ENCODE results near the gene CNGA1.
"Not testable (repeated sequence)": the region's sequence is repeated elsewhere in the genome, so short reads cannot be mapped to it uniquely, and the experiment has no call there.

CNGA1 gene

DNA sequence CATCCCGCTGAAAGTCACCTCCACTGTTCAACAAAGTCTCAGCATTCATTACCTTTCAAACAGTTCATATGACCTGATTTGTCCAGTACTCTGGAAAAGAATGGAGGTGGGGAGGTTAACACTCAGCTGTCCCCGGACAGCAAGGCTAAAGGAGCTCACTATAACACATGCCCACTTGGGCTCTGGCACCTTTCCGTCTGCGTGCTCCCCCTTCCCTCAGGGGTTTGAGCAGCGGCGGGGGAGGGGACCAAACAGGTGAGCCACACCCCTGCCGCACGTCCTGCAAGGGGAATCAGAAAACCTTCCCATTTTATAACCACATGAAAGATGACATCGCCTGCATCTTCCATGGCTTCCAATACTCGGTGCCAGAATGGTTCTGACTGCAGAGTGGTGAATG, 62.2 kb downstream of the CNGA1 start:
- no peak for FAIRE-seq

DNA sequence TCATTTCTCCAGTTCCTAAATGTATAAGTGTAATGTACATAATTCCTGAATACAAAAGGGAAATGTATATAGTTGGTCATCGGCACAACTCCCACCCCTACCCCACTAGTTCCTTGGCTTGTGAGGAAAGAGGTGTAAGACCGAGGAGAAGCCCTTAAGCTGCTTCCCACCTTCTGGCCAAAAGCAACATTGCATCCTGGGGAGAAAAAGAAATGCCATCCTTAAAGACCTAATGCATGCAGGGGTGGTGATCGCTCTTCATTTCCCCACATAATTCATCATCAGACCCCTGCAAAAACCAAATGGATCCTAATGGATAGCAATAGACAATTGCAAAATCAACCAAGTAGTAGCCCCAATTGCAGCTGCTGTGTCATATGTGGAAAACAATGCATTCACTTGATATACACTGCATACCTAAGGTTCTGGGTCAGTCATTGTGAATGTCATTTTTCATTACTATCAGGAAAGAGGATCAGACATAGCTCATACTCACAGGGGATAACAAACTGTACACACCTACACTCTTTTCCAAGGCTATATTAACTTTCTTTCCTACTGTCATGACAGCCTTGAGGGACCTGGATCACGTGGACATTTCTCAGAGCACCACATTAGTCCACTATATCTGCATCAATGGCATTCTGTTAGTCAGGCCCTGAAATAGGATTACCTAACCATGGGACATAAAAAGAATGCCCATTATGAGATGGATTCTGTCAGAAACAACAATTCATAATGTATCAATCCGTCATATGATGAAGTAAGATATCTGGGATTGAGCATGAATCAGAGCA, 70.4 kb downstream of the CNGA1 start:
- no peak for FAIRE-seq

DNA sequence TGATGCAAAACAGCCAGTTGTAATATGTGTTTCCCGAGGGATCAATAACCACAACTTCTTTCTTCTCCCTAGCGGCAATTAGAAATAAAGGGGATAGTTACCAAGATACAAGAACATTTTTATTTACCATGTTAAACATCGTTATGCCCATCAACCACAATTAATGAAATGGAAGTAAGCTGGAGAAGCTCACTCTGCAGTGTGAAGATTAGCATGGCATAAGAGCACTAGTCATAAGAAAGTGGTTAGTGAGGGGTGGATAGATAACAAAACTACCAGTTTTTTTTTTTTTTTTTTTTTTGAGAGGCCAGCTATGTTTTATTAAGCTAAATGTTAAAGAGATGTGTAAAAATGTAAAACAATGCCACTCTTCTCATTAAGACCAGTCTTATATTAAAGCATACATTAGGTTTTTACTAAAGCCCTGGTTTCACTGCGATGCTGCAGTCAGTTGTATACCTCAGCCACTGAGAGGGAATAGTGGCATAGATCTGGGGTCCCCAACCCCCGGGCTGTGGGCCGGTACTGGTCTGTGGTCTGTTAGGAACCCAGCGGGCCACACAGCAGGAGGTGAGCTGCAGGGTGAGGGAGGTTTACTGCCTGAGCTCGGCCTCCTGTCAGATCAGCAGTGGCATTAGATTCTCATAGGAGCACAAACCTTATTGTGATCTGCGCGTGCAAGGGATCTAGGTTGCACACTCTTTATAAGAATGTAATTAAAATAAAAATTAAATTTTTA, 74.2 kb downstream of the CNGA1 start:
- no peak for FAIRE-seq

DNA sequence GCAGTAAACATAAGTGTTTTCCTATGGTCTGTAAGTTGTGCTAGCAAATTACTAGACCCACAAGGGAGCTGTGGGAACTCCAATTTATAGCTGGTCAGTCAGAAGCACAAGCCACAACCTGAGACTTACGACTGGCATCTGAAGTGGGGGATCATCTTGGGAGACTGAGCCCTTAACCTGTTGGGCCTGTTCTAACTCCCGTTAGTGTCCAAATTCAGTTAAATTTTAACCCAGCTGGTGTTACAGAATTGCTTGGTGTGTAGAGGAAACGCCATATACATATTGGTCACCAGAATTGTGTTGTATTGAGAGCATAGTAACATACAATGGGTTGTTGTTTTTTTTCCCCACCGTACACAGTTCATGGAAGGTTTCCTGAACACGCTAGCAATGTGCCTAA, 77.0 kb downstream of the CNGA1 start:
- FAIRE-seq: no peak

DNA sequence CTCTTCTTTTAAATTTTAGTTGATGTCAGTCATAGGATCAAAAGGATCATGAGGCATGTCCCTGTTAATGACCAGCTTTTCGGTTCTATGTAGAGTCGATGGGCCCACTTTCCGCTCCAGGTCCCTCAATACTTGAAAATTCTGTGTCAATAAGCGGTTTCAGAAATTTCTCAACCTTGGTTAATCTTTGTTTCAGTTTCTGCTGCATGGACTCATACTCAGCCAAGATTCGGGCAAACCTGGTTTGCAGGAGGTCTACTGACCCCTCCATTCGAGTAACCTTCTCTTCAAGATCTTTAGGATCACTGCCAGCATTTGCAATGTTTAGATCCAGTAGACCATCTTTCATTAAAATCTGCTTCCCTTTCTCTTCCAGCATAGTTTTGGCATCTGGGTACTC, 80.1 kb downstream of the CNGA1 start:
- FAIRE-seq: no peak

DNA sequence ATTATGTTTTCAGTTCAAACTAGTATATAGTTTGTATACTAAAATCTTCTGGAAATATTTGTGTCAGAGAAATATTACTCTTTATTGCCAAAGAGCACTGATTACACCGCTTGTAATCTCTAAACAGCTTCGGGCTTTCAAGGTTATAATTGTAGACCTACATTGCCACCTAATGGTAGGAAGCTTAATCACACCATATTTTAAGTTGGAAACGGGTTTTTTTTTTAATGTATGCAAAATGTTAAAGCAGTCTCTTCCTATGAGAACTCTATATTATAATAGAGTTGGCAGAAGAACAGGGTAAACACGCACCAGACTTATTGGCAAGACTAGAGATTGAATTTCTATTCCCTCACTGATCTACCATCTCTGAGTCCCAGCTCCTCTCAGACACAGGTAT, 82.6 kb downstream of the CNGA1 start:
- peak; percentile 98 for FAIRE-seq

DNA sequence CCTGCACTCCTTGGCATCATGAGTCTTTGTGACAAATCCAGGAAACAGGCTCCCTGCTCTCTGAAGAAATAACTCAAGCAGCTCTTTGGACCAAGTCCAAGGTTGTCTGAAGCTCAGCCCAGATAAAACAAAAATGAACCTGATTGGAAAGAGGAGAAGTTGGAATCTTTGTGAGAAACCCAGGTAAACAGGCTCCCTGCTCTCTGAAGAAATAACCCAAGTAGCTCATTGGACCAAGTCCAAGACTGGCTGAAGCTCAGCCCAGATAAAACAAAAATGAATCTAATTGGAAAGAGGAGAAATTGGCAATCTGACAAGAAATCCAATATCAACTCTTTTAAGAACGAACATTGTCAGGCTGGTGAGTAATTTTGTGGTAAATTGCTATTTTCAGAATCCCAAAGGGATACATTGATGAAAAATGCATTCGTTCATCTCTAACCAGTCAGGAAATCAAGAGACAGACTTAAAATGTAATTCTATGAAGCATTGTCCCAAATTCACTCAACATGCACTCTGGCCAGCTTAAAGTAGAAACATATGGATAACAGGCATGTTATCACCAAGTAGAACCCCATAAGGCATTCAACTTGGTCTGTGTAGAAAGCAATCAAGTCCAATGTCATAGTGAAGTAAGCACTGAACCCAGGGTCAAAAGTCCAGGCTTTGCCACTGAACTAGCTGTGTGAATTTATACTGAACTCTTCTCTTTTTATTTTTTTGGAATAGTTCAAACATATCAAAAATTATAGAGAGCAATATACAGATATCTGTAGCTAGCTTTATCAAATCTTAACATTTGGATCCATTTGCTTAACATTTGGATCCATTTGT, 85.3 kb downstream of the CNGA1 start:
- FAIRE-seq: no peak

DNA sequence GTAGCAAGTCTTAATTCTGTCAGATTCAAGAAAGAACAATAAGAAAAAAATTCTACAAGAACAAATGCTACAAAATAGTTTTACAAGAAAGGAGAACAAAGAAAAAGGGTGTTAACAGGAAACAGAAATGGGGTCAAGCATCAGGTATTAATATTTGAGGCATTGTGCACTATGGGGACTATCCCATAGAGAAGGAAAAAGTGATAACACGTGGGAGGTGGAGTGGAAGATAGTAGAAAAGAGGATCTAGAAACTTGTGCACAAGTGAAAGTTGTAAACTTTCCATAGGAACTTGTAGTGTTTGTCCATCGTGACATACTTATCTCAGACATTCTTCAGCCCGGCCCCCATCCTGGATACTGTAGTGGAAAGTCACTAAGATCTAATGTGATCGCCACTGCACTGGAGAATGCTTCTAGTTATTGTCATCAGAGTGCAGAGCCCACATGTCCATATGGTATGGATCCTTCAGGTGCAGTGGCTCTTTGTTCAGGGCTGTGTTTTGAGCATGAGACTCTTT, 86.7 kb downstream of the CNGA1 start:
- no peak for FAIRE-seq

DNA sequence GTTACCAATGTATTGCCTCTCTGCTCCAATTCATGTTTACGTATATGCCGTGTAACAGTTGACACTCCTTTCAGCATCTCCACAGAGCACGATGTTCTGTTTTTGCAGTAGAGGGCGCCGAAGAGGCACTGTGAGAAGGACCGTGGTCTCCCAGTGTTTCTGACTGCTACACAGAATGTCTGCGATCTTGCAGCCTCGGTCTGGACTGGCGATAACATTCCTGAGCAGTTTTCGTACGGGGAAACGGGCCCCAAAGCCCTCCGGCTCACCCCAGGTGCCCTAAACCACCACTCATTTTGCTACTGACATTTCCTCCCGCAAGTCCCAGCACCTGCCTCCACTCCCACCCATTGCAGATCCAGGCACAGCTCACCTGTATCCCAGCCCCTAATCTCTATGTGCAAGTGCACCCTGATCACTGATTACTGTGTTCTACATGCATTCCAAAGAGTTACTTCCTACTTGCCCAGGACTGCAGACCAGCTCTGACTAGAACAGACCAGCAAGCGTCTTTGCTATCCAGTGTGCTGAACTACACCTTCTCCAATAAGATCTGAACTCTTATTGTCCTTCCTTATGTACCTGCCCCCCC, 89.7 kb downstream of the CNGA1 start:
- peak; percentile 23 for FAIRE-seq

DNA sequence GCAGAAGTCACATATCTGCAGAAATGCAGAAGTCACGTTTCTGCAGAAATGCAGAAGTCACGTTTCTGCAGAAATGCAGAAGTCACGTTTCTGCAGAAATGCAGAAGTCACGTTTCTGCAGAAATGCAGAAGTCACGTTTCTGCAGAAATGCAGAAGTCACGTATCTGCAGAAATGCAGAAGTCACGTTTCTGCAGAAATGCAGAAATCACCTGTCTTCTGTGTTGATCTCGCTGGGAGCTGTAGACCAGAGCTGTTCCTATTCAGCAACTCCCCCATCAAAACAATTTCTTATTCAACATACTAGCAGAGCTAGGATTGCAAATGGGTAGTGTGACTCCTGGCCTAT, 93.2 kb downstream of the CNGA1 start:
- FAIRE-seq: not testable (repeated sequence)

DNA sequence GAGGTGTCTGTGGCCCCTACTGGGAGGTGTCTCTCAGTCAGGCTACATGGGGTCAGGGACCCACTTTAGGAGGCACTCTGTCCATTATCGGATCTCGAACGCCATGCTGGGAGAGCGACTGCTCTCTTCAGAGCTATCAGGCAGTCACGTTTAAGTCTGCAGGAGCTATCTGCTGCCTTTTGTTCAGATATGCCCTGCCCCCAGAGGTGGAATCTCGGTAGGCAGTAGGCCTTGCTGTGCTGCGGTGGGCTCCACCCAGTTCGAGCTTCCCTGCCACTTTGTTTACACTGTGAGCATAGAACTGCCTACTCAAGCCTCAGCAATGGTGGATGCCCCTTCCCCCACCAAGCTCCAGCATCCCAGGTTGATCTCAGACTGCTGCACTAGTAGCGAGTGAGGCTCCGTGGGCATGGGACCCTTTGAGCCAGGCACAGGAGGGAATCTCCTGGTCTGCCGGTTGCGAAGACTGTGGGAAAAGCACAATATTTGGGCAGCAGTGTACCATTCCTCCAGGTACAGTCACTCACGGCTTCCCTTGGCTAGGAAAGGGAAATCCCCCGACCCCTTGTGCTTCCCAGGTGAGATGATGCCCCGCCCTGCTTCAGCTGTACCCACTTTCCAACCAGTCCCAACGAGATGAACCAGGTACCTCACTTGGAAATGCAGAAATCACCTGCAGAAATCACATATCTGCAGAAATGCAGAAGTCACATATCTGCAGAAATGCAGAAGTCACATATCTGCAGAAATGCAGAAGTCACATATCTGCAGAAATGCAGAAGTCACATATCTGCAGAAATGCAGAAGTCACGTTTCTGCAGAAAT, 93.8 kb downstream of the CNGA1 start:
- not testable (repeated sequence) for FAIRE-seq

DNA sequence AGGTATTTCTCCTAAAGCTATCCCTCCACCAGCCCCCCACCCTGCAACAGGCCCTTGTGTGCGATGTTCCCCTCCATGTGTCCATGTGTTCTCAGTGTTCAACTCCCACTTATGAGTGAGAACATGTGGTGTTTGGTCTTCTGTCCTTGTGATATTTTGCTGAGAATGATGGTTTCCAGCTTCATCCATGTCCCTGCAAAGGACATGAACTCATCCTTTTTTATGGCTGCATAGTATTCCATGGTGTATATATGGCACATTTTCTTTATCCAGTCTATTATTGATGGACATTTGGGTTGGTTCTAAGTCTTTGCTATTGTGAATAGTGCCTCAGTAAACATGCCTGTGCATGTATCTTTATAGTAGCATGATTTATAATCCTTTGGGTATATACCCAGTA, 99.3 kb downstream of the CNGA1 start:
- not testable (repeated sequence) for FAIRE-seq

DNA sequence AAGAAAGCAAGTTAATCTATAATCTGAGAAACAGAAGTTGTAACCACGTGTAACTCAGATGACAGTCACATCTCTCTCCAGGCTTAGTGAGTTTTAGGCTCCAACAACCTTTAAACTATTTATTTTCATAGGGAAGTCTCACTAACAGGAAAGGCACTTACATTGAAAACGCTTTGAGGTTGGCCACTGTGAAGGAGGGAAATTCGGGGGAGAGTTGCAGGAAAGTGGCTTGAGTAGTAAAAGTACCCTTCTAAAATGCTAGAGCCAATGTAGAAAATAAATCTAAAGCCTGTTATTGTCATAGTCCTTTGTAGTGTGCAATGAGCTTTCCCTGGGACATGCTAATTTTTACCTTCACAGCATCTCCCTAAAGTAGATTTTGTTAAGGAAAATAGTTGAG, 101.1 kb downstream of the CNGA1 start:
- no peak for FAIRE-seq

DNA sequence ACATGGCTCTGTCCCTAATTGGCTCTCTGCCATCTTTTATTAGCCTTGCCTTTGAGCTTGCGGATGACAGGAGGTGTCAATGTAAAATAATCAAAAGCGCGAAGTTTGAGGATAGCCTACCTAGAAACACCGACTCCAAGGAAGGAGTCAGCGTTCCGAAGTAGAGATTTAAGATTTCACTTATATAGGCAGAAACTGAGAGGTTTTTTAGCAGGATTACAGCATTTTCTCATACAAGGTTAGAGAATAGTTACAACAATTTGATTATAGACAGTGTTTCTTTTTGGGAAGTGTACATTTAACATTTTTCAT, 101.6 kb downstream of the CNGA1 start:
- FAIRE-seq: no peak

DNA sequence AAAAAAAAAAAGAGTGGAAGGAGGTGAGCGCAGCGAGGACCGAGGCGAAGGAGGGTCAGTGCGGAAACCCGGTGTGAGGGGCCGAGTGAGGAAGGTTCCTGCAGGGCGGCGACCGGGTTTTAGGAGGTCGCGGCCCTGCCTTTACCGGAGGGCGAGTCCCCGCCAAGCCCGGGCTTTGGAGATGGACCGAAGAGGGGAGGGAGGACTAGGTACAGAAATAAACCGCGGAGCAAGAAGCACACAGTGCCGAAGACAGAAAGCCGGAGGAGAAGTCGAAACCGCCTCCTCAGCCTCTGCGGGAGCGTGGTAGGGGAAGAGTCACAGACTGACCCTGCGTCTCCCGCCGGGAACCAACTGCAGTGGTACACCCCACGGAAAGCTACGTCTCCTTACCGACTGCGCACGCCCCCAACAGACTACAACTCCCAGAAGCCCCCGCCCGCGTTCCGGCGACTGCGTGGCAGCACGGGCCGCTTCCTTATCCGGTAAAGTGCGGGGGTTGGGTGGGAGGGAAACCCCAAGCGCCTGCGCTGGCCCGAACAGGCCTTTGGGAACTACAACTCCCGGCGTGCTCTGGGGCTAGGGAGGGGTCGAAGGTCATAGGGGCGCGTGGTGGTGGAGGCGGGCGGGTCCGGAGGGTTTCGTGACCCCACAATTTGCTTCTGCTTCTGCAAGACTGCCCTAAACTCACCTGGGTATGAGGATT, 102.1 kb downstream of the CNGA1 start, which contains the start of gene NFXL1:
Gene NFXL1, minus strand, starts transcription at position 364 of the 706 bp plus-strand sequence. CDS start 380 bp downstream, outside the sequence.
- FAIRE-seq: no peak

DNA sequence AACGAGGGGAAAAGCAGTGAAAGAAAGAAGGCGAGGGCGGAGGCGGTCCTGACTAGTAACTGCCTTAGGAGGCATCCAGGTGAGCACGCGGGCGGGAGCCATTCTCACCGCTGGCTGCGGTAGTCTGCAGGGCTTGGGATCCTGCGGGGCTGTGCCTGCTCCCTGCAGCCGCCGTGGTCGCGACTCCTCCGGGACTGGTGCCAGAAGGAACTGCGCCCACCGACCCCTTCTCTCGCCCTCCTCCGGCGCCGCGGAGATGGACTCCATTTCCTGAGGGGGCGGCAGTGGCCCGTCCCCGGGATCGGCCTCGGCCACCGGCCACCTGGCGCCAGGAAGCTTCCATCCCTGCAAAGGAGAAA, 102.6 kb downstream of the CNGA1 start:
- FAIRE-seq: no peak

DNA sequence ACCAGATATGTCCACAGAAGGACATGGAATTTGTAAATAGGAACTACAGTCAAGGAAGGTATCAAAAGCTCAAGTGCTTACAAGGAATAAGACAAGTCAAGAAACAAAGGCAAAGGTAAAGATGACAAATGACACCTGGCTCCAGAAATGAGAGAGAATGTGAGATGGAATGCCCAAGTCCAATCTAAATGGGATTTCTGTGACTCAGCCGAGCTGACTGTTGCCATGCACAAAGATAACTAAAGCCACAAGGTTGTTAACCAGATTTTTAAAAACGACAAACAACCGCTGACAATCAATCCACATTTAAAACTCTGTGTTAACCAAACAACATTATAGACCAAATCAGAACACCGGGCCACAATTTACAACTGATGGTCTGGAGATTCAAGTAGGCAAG, 103.2 kb downstream of the CNGA1 start:
- no peak for FAIRE-seq

DNA sequence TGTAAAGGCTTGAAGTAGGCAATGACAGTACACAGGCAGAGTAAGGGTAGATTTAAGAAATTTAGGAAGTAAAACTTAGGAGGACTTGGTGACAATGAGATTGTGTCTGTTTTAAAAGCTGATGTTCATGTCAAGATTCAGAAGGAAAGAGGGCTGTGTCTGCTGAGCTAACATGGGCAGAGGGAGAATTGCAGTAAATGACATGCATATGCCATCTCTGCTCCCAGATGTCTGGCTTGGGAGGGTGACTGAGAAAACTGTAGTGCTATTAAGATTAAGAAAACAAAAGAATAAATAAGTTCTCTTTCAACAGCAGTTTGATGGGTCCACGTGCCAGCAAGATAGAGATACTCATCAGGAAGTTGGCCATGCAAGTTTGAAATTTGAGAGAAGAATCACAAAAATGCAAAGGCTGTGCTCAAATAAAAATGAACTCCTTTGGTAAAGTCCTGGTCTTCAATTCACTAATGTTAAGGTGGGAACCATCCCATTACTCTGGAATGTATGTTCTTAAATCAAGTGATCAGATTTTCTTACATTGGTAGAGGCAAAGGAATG, 109.3 kb downstream of the CNGA1 start:
- no peak for FAIRE-seq

DNA sequence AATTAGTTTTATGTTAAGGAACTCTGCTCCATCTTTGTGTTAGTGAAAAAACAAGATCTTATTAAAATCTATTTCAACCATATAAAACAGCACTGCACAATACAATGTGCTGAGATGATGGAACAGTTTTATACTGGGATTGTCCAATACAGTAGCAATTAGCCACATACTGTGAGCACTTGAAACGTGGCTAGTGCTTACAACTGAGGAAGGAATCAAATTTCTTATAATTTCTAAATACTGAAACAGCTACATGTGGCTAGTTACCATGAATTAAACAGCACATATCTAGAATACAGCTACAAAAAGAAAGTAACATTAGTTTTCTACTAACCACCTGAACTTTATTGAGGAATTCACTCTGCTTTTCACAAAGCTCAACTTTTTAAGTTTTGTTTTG, 116.8 kb downstream of the CNGA1 start:
- FAIRE-seq: no peak

DNA sequence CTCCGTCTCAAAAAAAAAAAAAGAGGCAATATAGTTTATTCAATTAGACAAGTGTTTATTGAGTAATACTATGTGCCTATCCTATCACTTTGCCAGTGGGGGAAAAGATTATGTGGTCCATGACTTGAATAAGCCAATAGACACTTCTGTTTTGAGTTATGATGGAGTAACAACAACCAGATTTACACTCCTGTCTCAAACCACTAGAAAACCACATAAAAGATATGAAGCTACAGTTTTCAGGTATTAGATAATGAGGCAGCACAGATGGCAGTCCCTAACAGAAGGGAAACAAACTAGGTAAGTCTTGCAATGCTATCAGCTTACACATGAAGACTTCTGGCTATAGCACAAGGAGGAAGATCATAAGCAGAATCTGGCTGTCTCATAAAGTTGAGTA, 124.6 kb downstream of the CNGA1 start:
- FAIRE-seq: no peak
